ENCODE data around the gene CHRM5. TPM values are rescaled to one million over a fixed set of nuclear protein-coding genes. Genes with fewer than 3 reads are reported as not detected.
A peak's percentile ranks its signal among the peaks of the same experiment; 100 is the strongest.

CHRM5 gene
- total RNA-seq, 4 donors from 2014 or later, result not detected

DNA sequence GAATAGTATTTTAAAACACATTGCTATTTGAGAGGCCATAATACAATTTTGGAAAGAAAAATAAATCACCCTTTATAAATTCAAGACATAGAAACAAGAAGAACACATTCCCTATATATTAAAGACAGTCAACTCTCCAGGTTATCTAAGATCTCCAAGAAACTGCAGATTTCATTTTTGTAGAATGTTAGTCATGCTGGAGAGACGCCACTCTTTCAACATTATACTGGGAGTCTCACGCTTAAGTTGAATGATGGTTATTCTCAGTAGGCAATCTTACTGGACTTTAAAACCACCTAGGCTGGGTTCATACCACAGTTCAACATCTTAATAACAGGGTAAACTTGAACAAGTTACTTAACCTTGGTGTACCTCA is 3.6 kb upstream of the CHRM5 start:
- DNase-seq (ENCODE audit: low spot score) (no peak), ATAC-seq (ENCODE audit: low FRiP score) (no peak)
- TF ChIP-seq, protein P1, sequence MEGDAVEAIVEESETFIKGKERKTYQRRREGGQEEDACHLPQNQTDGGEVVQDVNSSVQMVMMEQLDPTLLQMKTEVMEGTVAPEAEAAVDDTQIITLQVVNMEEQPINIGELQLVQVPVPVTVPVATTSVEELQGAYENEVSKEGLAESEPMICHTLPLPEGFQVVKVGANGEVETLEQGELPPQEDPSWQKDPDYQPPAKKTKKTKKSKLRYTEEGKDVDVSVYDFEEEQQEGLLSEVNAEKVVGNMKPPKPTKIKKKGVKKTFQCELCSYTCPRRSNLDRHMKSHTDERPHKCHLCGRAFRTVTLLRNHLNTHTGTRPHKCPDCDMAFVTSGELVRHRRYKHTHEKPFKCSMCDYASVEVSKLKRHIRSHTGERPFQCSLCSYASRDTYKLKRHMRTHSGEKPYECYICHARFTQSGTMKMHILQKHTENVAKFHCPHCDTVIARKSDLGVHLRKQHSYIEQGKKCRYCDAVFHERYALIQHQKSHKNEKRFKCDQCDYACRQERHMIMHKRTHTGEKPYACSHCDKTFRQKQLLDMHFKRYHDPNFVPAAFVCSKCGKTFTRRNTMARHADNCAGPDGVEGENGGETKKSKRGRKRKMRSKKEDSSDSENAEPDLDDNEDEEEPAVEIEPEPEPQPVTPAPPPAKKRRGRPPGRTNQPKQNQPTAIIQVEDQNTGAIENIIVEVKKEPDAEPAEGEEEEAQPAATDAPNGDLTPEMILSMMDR (IDR thresholded peaks at IDR 0.05), result no peak

- ATAC-seq (ENCODE audit: low FRiP score) (no peak), DNase-seq (ENCODE audit: low spot score) (no peak)
- TF ChIP-seq, protein P1 (IDR thresholded peaks at IDR 0.05), result no peak
Observed at GRCh38 chr15:33968821-33969220, 524 bp downstream of the CHRM5 start.

GRCh38 chr15:33971811-33972210 is 3.5 kb downstream of the CHRM5 start:
- ATAC-seq (ENCODE audit: low FRiP score) (no peak), DNase-seq (ENCODE audit: low spot score) (no peak)
- TF ChIP-seq, protein P1 (IDR thresholded peaks at IDR 0.05), result no peak

- ATAC-seq (ENCODE audit: low FRiP score) (no peak), DNase-seq (ENCODE audit: low spot score) (no peak)
- TF ChIP-seq, protein P1 (IDR thresholded peaks at IDR 0.05), result no peak
Observed at GRCh38 chr15:33975022-33975565, 6.8 kb downstream of the CHRM5 start.

DNA sequence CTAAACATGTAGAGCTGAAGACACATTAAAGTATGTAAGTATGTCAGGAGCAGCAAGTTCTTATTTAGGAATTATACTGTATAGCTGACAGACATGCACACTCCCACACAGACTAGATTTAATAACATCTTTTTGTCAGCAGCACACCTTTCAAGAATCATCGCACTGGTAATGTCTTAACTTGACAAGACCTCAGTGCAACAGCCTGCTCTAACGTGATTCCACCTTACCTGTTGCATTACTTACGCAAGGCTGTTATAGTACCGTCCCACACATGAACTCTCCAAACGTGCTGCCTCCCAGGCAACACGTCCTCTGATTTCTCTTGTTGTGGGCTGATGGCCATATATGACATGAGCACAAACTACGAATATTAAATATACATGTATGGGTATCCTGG is 11.9 kb downstream of the CHRM5 start:
- ATAC-seq (ENCODE audit: low FRiP score), result no peak
- DNase-seq (ENCODE audit: low spot score), result no peak
- TF ChIP-seq, protein P1 (IDR thresholded peaks at IDR 0.05), result no peak

GRCh38 chr15:33982516-33982915 is 14.2 kb downstream of the CHRM5 start:
- DNase-seq (ENCODE audit: low spot score), result no peak
- TF ChIP-seq, protein P1 (IDR thresholded peaks at IDR 0.05), result no peak
- ATAC-seq (ENCODE audit: low FRiP score), result no peak

GRCh38 chr15:33985287-33985686 is 17.0 kb downstream of the CHRM5 start:
- TF ChIP-seq, protein P1 (IDR thresholded peaks at IDR 0.05), result no peak
- ATAC-seq (ENCODE audit: low FRiP score) (peak; percentile 19), DNase-seq (ENCODE audit: low spot score) (no peak)
